ENCODE results near the gene TPCN1. TPM values are rescaled to one million over a fixed set of nuclear protein-coding genes. Genes with fewer than 3 reads are reported as not detected.

Gene TPCN1
- total RNA-seq, 2 donors from 2014 or later: 14.1 to 43.6 TPM

GRCh38 chr12:113246478-113247122 is 25.3 kb downstream of the TPCN1 start:
- H3K36me3 Mint-ChIP-seq: no peaks in the 10 kb centered on the region
- no peak for DNase-seq (ENCODE audit: low spot score)
- no peaks in the 10 kb centered on the region for H3K27me3 Mint-ChIP-seq
- H3K9me3 Mint-ChIP-seq: no peaks in the 10 kb centered on the region
- no peak overlapping the region for H3K27ac Mint-ChIP-seq
- no peak for ATAC-seq
- no peak overlapping the region for H3K4me3 Mint-ChIP-seq
- no peaks in the 10 kb centered on the region for H3K4me1 Mint-ChIP-seq (ENCODE audit: low read depth in 2 of 2)

- Mint-ChIP-seq H3K36me3 (no peaks in the 10 kb centered on the region), H3K27ac (no peak overlapping the region), H3K4me3 (no peak overlapping the region), H3K4me1 (ENCODE audit: low read depth in 2 of 2) (no peaks in the 10 kb centered on the region), H3K9me3 (no peaks in the 10 kb centered on the region), H3K27me3 (no peaks in the 10 kb centered on the region)
- DNase-seq (ENCODE audit: low spot score) (no peak), ATAC-seq (no peak)
Measured at GRCh38 chr12:113247123-113248050, 26.1 kb downstream of the TPCN1 start.

- Mint-ChIP-seq H3K4me3 (no peak overlapping the region), H3K36me3 (no peaks in the 10 kb centered on the region), H3K27ac (no peak overlapping the region), H3K27me3 (no peaks in the 10 kb centered on the region), H3K9me3 (no peaks in the 10 kb centered on the region), H3K4me1 (ENCODE audit: low read depth in 2 of 2) (no peaks in the 10 kb centered on the region)
- DNase-seq (ENCODE audit: low spot score) (no peak), ATAC-seq (no peak)
Measured at GRCh38 chr12:113248051-113248825, 27.0 kb downstream of the TPCN1 start.

- no peaks in the 10 kb centered on the region for H3K9me3 Mint-ChIP-seq
- DNase-seq (ENCODE audit: low spot score): no peak
- H3K36me3 Mint-ChIP-seq: peaks cover 7% of the 10 kb centered on the region
- H3K27ac Mint-ChIP-seq: no peak overlapping the region
- H3K4me1 Mint-ChIP-seq (ENCODE audit: low read depth in 2 of 2): no peaks in the 10 kb centered on the region
- no peak overlapping the region for H3K4me3 Mint-ChIP-seq
- H3K27me3 Mint-ChIP-seq: no peaks in the 10 kb centered on the region
- no peak for ATAC-seq
Measured at GRCh38 chr12:113248842-113249435, 27.7 kb downstream of the TPCN1 start.

GRCh38 chr12:113249546-113249945 is 28.3 kb downstream of the TPCN1 start:
- no peaks in the 10 kb centered on the region for H3K4me1 Mint-ChIP-seq (ENCODE audit: low read depth in 2 of 2)
- H3K27ac Mint-ChIP-seq: no peak overlapping the region
- H3K4me3 Mint-ChIP-seq: no peak overlapping the region
- ATAC-seq (no peak), DNase-seq (ENCODE audit: low spot score) (no peak)
- peaks cover 8% of the 10 kb centered on the region for H3K36me3 Mint-ChIP-seq
- H3K27me3 Mint-ChIP-seq: no peaks in the 10 kb centered on the region
- H3K9me3 Mint-ChIP-seq: no peaks in the 10 kb centered on the region

GRCh38 chr12:113250045-113250444 is 28.8 kb downstream of the TPCN1 start:
- DNase-seq (ENCODE audit: low spot score): no peak
- Mint-ChIP-seq H3K4me3 (no peak overlapping the region), H3K9me3 (no peaks in the 10 kb centered on the region), H3K4me1 (ENCODE audit: low read depth in 2 of 2) (no peaks in the 10 kb centered on the region), H3K27ac (no peak overlapping the region), H3K27me3 (no peaks in the 10 kb centered on the region), H3K36me3 (peaks cover 8% of the 10 kb centered on the region)
- no peak for ATAC-seq

- Mint-ChIP-seq H3K4me1 (ENCODE audit: low read depth in 2 of 2) (no peaks in the 10 kb centered on the region), H3K36me3 (peaks cover 8% of the 10 kb centered on the region), H3K27ac (no peak overlapping the region), H3K27me3 (no peaks in the 10 kb centered on the region), H3K4me3 (no peak overlapping the region), H3K9me3 (no peaks in the 10 kb centered on the region)
- DNase-seq (ENCODE audit: low spot score): no peak
- ATAC-seq: no peak
Measured at GRCh38 chr12:113251404-113252070, 30.3 kb downstream of the TPCN1 start.

GRCh38 chr12:113252494-113252893 is 31.2 kb downstream of the TPCN1 start:
- DNase-seq (ENCODE audit: low spot score) (no peak), ATAC-seq (no peak)
- no peaks in the 10 kb centered on the region for H3K9me3 Mint-ChIP-seq
- H3K27ac Mint-ChIP-seq: no peak overlapping the region
- peaks cover 8% of the 10 kb centered on the region for H3K36me3 Mint-ChIP-seq
- H3K4me3 Mint-ChIP-seq: no peak overlapping the region
- no peaks in the 10 kb centered on the region for H3K27me3 Mint-ChIP-seq
- H3K4me1 Mint-ChIP-seq (ENCODE audit: low read depth in 2 of 2): no peaks in the 10 kb centered on the region

- H3K4me1 Mint-ChIP-seq (ENCODE audit: low read depth in 2 of 2): no peaks in the 10 kb centered on the region
- no peaks in the 10 kb centered on the region for H3K27me3 Mint-ChIP-seq
- no peak for DNase-seq (ENCODE audit: low spot score)
- H3K36me3 Mint-ChIP-seq: peaks cover 8% of the 10 kb centered on the region
- no peaks in the 10 kb centered on the region for H3K9me3 Mint-ChIP-seq
- no peak for ATAC-seq
- no peak overlapping the region for H3K27ac Mint-ChIP-seq
- no peak overlapping the region for H3K4me3 Mint-ChIP-seq
Measured at GRCh38 chr12:113253532-113254285, 32.4 kb downstream of the TPCN1 start.

- no peaks in the 10 kb centered on the region for H3K27me3 Mint-ChIP-seq
- H3K27ac Mint-ChIP-seq: no peak overlapping the region
- H3K9me3 Mint-ChIP-seq: no peaks in the 10 kb centered on the region
- DNase-seq (ENCODE audit: low spot score): no peak
- peaks cover 8% of the 10 kb centered on the region for H3K36me3 Mint-ChIP-seq
- H3K4me3 Mint-ChIP-seq: no peak overlapping the region
- ATAC-seq: no peak
- H3K4me1 Mint-ChIP-seq (ENCODE audit: low read depth in 2 of 2): no peaks in the 10 kb centered on the region
Measured at GRCh38 chr12:113254298-113254697, 33.0 kb downstream of the TPCN1 start.

GRCh38 chr12:113257564-113257963 is 36.3 kb downstream of the TPCN1 start:
- H3K4me3 Mint-ChIP-seq: no peak overlapping the region

GRCh38 chr12:113260127-113260526 is 38.9 kb downstream of the TPCN1 start:
- no peaks in the 10 kb centered on the region for H3K27me3 Mint-ChIP-seq
- H3K27ac Mint-ChIP-seq: peak overlapping the region; percentile 56 to 71
- H3K4me1 Mint-ChIP-seq (ENCODE audit: low read depth in 2 of 2): peaks cover 14 to 16% of the 10 kb centered on the region in 2 donors
- ATAC-seq (no peak), DNase-seq (ENCODE audit: low spot score) (no peak)
- no peak overlapping the region for H3K4me3 Mint-ChIP-seq
- H3K9me3 Mint-ChIP-seq: no peaks in the 10 kb centered on the region
- H3K36me3 Mint-ChIP-seq: no peaks in the 10 kb centered on the region

More at GRCh38 chr12:113257564-113257963, 36.3 kb downstream of the TPCN1 start:
- ATAC-seq (no peak), DNase-seq (ENCODE audit: low spot score) (no peak)
- no peak overlapping the region for H3K27ac Mint-ChIP-seq
- peaks cover 8% of the 10 kb centered on the region for H3K36me3 Mint-ChIP-seq
- no peaks in the 10 kb centered on the region for H3K27me3 Mint-ChIP-seq
- peaks cover 8 to 10% of the 10 kb centered on the region in 2 donors for H3K4me1 Mint-ChIP-seq (ENCODE audit: low read depth in 2 of 2)
- no peaks in the 10 kb centered on the region for H3K9me3 Mint-ChIP-seq
